Fibroblast of skin of abdomen (primary cell): ENCODE measurements around the gene UVRAG.

ENCODE experiments used
- DNase-seq: peaks from one replicate; pipeline ENCODE4 v3.0.0-alpha.2; 2013

The UVRAG gene

DNA sequence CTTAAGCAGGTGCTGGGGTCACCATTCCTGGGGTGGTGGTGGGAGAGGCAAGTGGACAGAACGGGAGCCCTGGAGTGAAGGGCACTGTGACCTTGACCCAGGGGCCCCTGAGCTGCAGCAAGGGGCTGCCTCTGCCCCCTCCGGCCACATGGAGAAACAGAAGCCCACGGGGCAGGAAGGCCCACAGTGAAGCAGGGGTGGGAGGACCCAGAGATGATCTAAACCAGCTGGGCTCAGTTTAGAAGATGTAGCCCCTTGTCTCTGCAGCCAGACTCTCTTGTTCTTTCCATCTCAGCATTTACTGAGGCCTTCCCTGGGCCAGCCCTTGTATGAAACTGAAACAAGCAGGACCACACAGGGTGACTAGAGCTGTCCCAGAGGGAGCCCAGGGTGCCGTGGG lies 360.8 kb downstream of the UVRAG start:
- DNase-seq = no peak

DNA sequence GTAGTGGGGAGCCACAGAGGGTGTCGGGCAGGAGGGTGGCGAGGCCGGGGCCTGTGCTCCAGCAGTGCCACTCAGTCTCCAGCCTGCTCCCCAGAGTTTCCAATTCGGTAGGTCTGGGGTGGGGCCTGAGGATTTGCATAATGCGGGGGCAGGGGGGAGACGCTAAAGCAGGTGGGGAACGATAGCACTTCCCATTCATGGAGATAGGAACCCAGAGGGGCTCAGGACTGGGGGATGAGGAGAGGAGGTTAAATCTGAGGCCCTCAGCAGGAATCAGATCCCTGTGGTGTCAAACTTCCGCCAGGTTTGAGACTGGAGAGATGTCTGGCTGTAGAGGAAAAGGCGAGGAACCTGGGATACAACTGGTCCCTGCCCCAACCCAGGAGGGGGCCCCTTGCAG lies 361.5 kb downstream of the UVRAG start:
- DNase-seq = no peak

DNA sequence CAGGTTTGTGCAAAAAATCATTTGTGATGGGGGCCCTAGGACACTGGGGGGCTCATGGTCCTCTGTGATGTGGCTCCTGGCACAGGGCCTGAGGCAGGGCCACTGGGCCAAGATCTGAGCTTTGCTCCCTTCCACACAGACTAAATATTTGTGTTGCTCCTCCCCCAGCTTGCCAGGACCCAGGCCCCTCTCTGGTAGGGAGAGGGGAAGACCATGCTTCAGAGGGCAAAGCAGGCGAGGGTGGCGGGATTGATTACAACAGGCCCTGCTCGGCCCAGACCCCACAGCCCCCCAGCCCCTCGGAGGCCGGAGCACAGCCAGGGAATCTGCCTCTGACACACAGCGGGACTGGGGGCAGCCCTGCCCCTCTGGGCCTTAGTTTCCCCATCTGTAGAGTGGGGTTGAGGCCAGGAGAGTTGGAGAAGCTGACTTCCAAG lies 362.3 kb downstream of the UVRAG start:
- DNase-seq = no peak

DNA sequence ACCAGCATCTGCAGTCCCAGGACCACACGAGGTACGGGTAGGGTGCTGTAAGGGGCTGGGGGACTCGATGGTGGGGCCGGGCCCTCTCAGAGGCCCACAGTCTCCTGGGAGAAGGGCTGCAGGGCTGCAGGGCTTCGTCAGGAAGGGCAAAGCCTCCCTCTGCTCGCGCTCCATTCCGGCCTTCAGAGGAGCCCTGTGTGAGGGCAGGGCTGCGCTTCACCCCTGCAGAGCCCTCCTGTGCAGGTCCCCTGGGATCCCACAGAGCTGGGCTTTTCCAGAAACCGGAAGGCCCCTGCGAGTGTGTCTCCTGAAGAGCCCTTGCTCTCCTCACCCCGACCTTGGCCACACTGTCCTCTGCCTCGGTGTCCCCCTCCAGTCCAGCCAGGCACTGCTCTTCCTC lies 364.1 kb downstream of the UVRAG start:
- DNase-seq = no peak

DNA sequence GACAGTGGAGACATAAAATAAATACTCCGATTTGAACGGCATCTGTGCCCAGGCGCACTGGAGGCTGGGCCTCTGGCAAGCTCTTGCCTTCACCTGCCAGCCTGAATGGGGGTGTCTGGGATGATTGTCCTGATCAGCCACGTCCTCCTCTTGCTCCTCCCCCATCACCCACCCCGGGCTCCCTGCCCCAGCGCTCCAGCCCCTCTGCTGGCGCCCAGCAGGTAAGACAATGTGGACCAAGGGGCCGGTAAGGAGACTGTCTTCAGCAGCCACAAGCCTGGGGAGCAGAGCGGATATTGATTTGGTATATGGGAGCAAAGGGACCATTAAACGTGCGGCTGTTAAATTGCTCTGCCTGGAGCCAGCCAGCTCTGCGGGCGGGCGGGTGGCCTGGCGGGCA lies 366.4 kb downstream of the UVRAG start:
- DNase-seq = no peak

DNA sequence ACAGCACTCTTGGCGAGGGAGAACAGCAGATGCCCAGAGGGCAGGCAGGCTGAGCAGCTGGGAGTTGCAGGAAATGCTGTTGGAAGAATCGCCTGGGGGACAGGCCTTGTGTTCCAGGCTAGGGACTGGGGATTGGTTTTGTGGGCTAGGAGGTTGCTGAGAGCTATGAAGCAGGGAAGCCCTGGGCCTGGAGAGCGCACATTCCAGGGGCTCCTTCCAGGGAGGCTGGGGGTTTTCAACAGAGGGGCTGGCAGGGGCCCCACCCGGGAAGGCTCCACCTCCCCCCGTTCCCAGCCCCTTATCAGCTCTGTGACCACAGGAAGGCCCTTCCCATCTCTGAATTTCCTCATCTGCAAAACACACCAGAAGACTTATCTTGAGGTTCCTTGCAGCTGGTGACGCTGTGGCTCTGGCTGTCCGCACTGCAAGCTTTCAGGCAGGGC lies 369.6 kb downstream of the UVRAG start:
- DNase-seq = no peak

DNA sequence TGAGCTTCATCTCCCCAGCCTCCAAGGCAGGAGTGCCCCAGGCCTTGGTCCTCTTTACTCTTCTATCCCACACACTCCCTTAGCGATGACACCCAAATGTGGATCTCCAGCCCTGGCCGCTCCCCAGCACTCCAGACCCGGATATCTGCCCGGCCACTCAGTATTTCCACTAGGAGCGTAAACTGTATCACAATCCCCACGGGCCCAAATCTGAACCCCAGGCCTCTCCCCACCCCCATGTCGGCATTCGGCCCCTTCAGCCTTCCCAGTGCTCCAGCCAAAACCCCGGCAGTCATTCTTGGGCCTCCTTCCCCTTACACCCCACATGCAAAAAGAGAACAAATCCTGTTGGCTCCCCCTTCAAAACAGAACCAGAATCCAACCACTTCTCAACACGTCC lies 370.5 kb downstream of the UVRAG start:
- no peak for DNase-seq

DNA sequence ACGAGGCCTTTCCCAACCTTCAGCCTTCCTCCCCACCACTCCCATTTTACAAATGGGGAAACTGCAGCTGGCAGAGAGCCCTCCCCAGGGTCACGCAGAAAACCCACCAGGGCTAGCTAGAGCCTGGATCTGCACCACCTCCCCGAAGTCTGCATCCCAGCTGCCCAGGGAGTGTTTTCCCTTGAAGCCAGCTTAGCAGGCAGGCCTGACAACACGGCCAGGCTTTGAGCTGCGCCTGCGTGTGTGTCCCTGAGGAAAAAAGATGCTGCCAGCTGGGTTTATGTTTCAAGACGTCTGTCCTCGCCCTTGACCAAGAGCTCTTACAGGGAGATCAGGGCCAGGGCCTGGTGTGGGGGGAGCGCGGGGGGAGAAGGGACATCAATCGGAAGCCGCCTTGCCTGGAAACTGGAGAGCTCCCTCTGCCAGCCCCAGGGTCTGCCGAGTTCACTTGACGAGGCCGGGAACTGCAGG lies 371.0 kb downstream of the UVRAG start:
- no peak for DNase-seq

DNA sequence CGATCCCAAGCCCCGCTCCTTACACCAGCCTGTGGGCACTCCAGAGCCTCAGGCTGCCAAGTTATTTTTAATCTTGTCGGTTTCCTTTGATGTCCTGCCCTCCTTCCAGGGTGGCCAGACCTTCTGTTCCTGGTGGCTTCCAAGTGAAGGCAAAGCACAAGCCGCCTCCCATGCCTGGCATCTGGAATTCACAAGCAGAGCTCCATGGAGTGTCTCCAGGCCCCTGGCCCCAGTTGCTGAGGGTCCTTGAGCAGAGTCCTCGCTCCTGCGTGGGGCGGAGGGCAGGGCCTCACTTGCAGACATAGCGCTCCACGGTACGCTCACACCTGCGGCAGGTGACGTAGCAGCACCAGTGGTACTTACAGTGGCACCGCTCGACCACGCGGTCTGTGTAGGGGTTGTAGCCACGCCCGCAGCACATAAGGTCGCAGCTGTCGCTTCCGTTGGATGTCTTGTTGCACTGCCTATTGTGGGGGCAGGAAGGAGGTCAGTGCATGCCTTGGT lies 371.8 kb downstream of the UVRAG start:
- DNase-seq = no peak

DNA sequence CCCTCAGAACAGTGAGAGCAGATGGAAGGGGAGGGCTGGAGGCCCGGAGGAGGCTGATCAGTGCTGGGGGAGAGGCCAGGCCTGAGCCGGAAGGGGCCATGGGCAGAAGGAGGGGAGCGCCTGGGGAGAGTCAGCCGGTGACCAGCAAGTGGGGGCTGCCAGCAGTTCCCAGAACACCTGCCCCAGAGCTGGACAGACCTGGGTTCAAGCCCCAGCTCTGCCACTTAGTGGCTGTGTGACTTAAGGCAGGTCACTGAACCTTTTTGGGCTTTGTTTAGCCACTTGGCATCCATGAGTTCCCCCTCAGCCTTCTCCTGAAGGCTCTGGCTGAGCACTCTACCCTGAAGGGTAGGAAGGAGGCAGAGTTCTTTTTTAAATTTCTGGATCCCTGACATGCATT lies 373.9 kb downstream of the UVRAG start:
- DNase-seq = no peak

DNA sequence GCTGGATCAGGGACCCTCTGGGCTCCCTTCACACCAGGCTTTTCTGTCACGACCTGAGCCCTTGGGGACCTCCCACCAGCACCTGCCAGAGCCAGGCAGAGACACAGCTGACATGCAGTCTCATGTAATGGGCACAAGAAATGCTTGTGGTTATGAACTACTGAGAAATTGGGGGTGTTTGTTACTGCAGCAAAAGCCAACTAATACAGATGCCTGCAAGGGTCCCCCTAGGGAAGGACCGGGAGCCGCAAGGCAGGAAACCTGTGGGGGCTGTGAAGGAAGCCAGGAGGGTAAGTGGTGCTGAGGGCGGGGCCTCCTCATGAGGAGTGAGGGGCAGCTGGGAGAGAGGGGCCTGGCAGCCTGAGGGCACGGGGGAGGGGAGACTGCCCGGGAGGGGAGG lies 374.7 kb downstream of the UVRAG start:
- no peak for DNase-seq

DNA sequence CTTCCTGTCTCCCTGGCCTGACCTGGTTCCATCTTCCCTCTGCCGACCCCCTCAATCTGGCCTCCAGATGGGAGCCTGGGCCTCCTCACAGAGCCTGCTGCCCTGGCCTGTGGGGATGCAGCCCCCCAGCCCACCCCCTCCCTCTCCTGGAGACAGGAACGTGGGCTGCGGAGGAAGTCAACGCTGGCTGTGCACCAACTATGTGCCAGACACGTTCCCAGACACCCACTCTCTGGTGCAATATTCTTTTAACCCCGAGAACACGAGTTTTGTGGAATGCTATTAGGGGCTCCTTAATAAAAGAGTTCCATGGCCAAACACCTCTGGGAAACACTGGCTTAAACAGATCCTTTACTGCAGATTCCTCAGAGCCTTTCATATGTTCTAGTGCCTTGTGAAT lies 375.4 kb downstream of the UVRAG start:
- peak; percentile 86 for DNase-seq
